Measurements from ENCODE around the gene USP37. TPM values are rescaled to one million over a fixed set of nuclear protein-coding genes. Genes with fewer than 3 reads are reported as not detected.

The USP37 gene
- total and polyA plus RNA-seq, 2 of the 4 experiments (the other 2 are of a cell fraction): 1.6 to 6.5 TPM

- H3K27ac ChIP-seq (ENCODE audit: insufficient read depth, low read length): no peak overlapping the region
- BruUV-seq (replicated peaks): no TSS peak
- no peak overlapping the region for H2AFZ ChIP-seq (replicated peaks; ENCODE audit: low read length, poor library complexity)
- dilution Hi-C loops (cut with HindIII; ENCODE audit: low sequenced_read_pairs, unreplicated experiment): no loop called here
- ChIA-PET POLR2A (ENCODE audit: unreplicated experiment) (no interaction called here), CTCF (no interaction called here)
- no peak overlapping the region for H2AK5ac ChIP-seq (ENCODE audit: low read depth, low read length)
- H3K4me1 ChIP-seq (ENCODE audit: control insufficient read depth, insufficient read depth, low read length): peaks cover 2% of the 10 kb centered on the region; the same call in 1 of the 2 replicates
- no peak overlapping the region for H3K9ac ChIP-seq (ENCODE audit: low read depth, low read length)
- no peak overlapping the region for H2BK5ac ChIP-seq (ENCODE audit: low read depth, low read length, poor library complexity, severe bottlenecking)
- intact Hi-C loops (cut with micrococcal nuclease): no loop called here
- H3K79me1 ChIP-seq (ENCODE audit: low read depth in 1 of 2, low read length in 2 of 2): no peaks in the 10 kb centered on the region
- in situ Hi-C loops (cut with MboI; ENCODE audit: low sequenced_read_pairs): no loop called here
- no peak for ATAC-seq (ENCODE audit: low read depth)
- no peak overlapping the region for H2BK15ac ChIP-seq (ENCODE audit: low read depth, low read length)
- TF ChIP-seq FOS (IDR thresholded peaks at IDR 0.05; ENCODE audit: low read depth, low read length) (no peak), CHD1 (IDR thresholded peaks at IDR 0.05; ENCODE audit: low read depth, low read length) (no peak)
- no peak overlapping the region for H3K23ac ChIP-seq (ENCODE audit: low read depth, low read length)
- no peak overlapping the region for H3K4me2 ChIP-seq (ENCODE audit: low read depth, low read length)
- no peak overlapping the region for H3K4me3 ChIP-seq (ENCODE audit: insufficient read depth, low read depth, low read length)
- no peak overlapping the region for H4K91ac ChIP-seq (ENCODE audit: insufficient read depth, low read depth, low read length)
- H3K14ac ChIP-seq (replicated peaks; ENCODE audit: low read depth, low read length): no peak overlapping the region
- no peak overlapping the region for H3K4ac ChIP-seq (ENCODE audit: low read depth, low read length)
- no peak overlapping the region for H3K18ac ChIP-seq (ENCODE audit: low read depth, low read length)
- H4K8ac ChIP-seq (ENCODE audit: low read depth in 2 of 2, low read length in 2 of 2): no peak overlapping the region
- 83% methylated on average over 6 of the region's 10 CpGs; no CpG with 5 or more reads in 1 of the 2 experiments for WGBS, 2 experiments (ENCODE audit: extremely low coverage in 2 of 2, insufficient read length in 1 of 2)
- no peak overlapping the region for H2AK9ac ChIP-seq (replicated peaks; ENCODE audit: low read depth, low read length, poor library complexity)
- H3K9me3 ChIP-seq (ENCODE audit: control insufficient read depth, insufficient read depth, low read length): no peaks in the 10 kb centered on the region
- H3K9me1 ChIP-seq (ENCODE audit: insufficient read depth, low read length): no peaks in the 10 kb centered on the region; the same call in 1 of the 2 replicates
- no peak overlapping the region for H3K56ac ChIP-seq (ENCODE audit: extremely low read depth, insufficient read depth, low read length)
- no peak overlapping the region for H4K5ac ChIP-seq (ENCODE audit: low read depth, low read length)
- no peaks in the 10 kb centered on the region; the same call in 1 of the 2 replicates for H4K20me1 ChIP-seq (ENCODE audit: insufficient read depth, low read length)
- peaks cover 23% of the 10 kb centered on the region for H3K27me3 ChIP-seq (ENCODE audit: control insufficient read depth, insufficient read depth, low read length)
- no peak overlapping the region for H2BK20ac ChIP-seq (ENCODE audit: low read depth, low read length)
- H2BK120ac ChIP-seq (ENCODE audit: low read depth, low read length): no peak overlapping the region
- no peak for DNase-seq
- H3K36me3 ChIP-seq (ENCODE audit: control insufficient read depth, insufficient read depth, low read length): no peaks in the 10 kb centered on the region
These were observed 136.3 kb downstream of the USP37 start for GRCh38 chr2:218431878-218432277.

Measured in IMR-90 (cell line).